GM21619 (cell line): ENCODE measurements around the gene AGBL1.
"Not testable (repeated sequence)": the region's sequence is repeated elsewhere in the genome, so short reads cannot be mapped to it uniquely, and the experiment has no call there.

Experiments
- ATAC-seq: cut with Tn5 transposase; IDR thresholded peaks from one replicate; pipeline ENCODE4 v1.9.1; 2021; ENCODE audit not compliant: unreplicated experiment

Gene AGBL1

DNA sequence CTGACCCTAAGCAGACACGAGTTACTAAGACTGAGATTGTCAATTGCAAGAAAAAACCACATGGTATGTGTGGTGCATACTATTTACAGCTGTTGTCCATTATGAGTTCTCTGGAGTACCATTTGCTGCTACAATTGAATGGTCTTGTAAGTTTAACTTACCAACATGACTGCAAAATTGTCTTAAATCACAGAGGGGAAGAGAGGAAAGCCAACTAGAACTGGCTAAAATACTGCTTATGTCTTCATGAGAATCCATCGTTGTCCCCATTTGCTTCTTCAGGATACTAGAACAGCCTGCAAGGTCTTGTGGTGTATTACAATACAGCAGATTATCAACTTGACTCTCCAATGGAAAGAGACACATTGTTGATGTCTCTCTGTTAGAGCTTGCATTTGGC, 313.2 kb downstream of the AGBL1 start:
- ATAC-seq = no peak

DNA sequence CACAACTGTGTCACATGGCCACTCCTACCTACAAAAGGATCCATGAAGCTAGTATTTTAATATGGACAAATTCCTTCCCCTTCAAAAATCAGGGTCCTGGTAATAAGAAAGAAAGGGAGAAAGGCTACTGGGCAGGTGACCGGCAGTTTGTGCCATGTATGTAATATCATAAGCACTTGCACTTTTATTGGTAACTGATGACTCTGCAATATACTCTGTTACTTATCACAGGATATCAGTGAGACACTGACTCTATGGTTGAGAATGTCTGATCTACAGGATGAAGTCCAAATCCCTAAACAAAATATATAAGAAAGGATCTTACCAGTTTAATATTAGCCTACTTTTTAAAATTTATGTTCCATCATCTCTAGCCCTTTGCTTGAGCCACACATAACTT, 315.2 kb downstream of the AGBL1 start:
- no peak for ATAC-seq

DNA sequence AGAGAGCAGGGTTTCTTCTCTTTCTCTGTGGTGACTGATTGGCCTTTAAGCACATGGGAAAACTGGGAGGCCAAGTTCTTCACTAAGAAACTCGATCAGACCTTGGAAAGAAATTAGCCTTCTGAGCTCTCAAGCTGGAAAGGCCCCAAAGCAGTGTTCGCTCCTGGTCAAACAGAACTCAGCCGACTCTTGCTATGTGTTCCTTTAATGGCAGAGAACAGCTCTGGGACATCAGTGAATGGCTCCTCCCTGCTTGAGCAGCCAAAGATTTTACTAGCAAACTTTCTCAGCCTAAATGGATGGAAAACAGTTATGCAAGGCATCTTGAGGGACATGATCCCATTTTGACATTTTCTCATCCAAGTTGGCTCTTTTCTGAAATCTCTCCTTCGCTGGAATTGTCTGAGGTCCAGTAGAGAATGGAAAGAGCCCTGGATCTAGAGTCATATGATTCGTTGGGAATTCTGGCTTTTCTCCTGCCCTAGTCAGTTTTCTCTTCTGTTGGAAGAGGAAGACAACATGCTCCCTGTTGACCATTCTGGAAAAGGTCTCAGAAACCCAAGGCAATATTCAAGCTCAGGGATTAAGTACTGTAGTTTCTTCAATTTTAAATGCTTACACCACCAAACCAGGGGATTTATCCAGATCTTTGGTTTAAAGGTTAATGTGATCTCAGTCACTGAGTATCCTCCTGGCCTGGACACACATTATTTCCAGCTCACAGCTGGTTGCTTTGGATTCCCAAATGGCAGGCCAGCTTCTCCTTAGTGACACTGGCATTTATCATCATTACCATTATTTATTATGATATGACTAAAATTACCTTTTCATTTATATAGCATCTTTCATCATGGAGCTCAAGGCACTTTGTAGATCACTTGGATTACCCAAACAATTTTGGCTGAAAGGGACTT, 319.6 kb downstream of the AGBL1 start:
- ATAC-seq = no peak

DNA sequence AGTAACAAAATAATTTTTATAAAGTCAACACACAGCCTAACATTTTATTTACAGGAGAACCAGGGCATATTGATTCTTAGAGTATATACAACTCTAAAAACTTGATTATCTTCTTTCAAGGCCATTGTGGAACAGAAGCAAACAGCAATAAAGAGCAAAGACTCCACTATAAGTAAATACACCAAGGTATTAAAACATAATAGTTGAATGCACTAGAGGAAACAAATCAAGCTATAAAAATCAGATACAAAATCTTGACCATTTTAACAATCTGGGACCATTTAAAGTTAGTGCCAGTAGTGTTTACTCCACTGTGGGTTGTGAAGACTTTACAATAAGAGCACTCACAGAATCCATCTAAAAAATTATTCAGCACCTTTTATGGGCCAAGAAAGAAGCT, 323.6 kb downstream of the AGBL1 start:
- ATAC-seq = no peak

DNA sequence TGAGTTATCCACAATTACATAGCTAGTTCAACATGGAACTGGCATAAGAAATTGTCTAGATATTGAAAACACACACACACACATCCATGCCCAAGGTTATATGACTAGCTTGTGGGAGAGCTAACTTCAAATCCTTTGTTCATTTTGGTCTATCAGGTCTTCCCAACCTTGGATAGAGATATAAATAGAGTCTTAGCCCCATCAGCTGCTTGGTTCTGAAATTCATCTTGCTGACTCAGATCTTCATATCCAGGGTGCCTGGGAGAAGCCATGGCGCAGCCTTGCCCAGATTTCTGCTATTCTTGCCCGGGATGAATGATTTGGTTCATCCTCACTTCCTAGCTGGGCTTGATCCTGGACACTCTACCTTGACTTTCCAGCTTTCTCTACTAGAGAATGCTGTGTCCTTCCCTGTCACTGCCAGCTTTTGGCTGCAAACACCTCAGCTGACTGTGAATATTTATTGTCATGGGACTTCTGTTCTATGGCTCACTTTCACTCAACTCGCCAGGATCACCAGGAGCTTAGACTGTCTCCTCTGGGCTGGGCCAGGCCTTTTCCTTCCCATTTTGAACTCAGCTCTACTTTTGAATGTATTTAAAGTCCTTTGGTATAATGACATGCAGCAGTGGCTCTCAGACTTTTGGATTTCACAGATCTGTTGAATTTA, 324.4 kb downstream of the AGBL1 start:
- ATAC-seq = no peak

DNA sequence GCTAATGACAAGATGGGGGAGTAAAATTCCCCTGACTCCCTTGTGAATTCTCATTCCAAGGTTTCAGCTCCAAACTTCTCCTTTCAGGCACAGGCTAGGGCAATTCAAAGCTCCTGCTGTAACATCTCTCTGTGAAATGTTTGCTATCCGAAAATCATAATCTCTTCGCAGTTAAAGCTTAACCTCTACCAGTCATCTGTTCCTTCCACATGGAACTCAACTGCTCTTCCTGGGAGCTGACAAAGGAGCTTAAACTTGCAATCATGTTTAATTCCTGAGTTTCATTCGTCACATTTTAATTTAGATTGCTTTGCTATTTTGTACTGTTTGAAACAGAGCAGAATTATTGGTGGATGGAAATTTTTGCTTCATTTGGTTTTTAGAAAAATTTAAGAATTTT, 328.6 kb downstream of the AGBL1 start:
- no peak for ATAC-seq

DNA sequence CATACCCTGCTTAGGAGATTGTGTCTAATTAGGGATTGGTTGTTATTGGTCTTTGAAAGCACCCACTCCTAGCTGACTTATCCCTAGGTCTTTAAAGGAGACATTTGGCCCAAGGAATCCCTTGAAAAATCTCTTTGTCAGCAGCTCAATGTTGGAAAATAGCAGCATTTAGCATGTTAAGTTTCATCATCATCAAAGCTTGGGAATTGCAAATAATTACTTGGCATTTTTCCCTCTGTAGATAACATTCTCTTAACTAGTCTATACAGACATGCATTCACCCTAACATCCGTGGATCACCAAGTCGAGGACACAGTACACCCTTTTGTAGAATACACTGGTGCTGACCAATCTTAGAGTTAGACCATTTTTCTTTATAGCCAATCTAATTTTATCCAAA, 332.2 kb downstream of the AGBL1 start:
- no peak for ATAC-seq

DNA sequence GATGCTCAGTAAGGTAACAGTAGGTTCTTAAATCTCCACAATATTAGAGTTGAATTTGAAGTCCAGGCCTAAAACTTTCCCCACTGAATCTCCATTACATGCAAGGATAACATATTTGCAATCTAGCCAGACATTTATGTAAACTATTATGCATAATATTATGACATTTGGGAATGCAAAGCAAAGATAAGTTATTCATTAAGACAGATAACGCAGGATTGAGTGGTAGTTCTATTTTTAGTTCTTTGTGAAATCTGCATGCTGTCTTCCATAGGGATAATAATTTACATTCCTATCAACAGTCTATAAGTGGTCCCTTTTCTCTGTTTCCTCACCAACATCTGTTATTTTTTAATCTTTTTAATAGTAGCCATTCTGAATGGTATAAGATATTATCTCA, 333.5 kb downstream of the AGBL1 start:
- no peak for ATAC-seq

DNA sequence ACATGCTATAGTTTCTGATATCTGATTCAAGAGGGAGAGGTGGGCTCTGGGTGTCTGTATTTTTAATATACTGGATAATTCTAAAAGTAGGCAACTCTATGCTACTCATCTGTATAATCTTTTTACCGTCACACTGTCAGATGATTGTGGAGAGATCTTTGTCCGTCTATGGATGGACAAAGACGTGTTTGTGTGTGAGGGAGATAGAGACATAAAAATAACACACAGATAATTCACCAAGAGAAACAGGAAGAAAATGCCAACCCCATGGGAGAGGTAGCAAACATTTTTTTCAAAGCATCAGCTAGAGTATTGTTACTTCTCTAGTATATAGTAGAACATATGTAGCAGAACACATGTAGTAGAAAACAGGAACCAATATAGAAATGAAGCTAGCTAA, 346.1 kb downstream of the AGBL1 start:
- no peak for ATAC-seq

DNA sequence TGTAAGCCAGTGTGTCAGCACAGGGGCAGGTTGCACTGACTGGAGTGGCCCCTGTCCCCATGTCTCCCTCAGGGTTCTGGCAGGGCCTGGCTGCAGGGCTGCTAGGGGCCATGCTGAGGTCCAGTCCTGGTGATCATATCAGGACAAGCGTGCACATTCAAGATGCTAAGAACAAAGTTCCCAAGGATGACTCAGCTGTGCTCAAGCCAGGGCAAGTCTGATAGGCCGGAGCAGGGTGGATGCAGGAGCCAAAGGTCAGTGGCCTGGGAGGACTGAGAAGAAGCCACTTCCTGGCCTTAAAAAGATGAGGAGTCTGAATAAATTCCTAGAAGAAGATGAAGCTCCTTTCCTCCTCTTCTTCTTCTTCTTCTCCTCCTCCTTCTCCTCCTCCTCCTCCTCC, 353.2 kb downstream of the AGBL1 start:
- ATAC-seq = no peak

DNA sequence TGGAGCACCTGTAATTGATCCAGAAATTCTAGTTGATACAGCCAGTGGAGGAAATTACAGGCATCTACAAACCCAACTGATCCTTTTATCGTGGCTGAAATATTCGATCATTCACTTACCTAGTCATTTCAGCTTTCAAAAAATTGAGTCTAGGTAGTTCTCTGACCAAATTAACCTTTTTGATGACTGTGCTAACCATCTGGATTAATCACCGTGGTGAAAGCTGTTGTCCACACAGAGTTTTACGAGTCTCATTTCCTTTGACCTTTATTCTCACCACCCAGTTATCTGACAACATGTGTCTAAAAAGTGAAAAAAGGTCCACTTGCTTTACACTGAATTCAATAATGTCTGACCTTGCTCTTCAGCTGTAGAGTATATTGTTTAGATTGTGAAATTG, 354.3 kb downstream of the AGBL1 start:
- ATAC-seq = no peak

DNA sequence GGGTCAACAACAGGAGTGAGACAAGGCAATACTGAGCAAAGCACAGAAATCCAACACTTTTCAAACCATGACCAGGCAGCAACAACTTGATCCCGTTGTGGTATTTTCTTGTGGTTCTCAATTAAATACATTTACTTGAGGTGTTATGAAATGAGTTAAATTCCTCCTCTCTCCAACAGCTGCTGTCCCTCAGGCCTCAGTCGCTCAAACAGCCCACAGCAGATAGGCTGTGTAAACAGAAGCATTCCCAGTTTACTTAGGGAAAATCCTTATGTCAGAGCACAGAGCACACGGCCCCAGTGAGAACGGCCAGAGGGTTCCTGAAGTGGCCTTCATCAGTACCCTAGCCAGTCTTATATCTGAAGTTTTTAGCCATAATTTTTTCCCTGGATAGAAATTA, 359.9 kb downstream of the AGBL1 start:
- ATAC-seq = no peak

DNA sequence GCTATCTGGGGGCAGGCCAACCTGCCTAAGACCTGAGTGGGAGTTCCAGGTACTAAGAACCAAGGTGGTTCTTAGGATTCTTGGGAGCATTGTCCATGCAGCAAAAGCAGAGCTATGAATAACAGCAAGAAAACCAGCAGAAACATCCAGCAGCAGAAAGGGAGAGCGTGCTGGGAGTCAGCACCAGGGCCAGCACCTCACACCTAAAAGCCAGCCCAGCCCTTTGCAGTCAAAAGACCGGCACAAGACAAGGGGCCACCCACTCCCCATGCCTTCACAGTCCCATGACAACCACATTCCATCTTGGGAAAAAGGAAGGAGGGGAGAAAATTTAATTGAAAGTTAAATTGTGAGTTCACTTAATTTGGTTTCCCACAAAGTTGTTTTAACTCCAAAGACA, 364.9 kb downstream of the AGBL1 start:
- ATAC-seq = no peak

DNA sequence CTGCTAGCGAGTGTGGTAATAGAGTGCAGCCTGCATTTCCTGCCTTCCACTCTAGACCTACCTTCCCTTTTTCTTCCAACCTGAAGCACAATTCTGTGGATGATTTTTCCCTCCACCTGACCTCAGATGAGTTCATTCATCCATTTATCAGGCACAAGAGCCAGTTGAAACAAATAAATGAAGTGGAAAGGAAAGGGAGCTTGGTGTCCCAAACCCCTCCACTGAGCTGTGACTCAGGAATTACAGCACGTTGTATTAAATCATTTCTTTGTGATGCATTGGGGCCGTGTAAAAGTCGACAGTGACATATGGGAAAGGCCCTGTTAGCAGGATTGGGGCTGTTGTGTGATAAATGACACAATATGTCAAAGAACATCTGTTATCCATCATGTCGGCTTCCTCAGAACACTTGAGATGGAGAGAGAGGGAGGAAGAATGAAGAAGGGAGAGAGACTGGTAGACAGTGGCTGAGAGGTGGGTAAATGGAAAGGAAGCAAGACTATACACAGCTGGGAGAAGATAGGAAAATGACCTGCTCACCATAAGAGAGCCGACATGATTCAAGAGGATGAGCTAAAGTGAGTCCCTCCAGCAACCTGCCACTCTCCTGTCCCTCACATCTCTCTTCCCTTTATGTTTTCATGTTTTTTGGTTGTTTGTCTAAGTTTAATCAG, 366.0 kb downstream of the AGBL1 start:
- no peak for ATAC-seq

DNA sequence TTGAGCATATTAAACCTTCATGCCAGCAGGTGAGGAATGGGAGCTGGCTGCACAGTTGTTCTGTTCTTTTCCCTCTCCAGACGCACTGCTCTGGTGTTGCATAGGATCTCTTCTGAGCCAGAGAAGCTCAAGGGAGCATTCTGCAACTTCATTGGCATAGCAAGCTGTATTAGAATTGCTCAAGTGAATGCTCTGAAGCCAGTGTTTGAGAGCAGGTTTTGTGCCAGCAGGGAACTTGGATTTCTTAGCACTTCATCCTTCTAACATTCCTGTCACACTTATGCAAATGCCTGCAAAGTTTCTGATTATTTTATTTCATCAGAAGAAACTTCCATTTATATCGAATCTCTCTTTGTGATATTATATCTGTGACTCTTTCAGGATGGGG, 366.6 kb downstream of the AGBL1 start:
- ATAC-seq = no peak

DNA sequence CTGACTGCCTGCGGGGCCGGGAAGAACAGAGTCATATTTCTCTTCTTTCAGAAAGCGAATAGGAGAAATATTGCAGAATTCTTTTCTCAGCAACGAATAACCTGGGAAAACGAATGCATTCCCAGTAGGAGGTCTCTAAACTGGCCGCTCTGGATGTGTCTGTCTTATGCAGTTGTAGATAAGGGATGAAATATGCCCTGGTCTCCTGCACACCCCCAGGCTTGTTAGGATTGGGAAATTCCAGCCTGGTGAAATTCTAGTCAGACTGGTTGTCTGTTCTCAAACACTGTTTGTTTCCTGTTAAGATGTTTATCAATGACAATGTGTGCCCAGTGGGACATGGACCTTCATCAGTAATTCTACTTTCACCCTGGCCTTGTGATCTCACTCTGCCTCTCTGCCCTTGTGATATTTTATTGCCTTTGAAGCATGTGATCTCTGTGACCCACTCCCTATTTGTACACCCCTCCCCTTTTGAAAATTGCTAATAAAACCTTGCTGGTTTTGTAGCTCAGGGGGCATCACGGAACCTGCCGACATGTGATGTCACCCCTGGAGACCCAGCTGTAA, 385.9 kb downstream of the AGBL1 start:
- ATAC-seq = not testable (repeated sequence)

DNA sequence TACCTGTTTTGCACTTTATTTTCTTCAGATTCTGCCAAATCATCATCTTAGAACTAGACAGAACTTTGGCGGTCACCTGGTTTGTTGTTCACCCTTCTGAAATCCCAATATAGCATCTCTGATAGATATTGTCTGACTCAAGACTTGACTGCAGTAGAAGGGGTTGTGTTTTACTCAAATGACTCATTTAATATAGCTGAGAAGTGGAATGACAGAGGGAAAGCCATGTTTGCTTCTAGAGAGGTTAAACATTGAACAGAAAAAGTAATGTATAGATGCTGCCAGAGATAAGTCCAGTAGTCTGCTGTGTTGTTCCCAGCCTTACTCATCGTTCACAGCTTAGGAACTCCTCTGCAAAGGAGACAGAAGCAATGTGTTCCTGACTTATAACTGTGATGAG, 402.0 kb downstream of the AGBL1 start:
- ATAC-seq = no peak

DNA sequence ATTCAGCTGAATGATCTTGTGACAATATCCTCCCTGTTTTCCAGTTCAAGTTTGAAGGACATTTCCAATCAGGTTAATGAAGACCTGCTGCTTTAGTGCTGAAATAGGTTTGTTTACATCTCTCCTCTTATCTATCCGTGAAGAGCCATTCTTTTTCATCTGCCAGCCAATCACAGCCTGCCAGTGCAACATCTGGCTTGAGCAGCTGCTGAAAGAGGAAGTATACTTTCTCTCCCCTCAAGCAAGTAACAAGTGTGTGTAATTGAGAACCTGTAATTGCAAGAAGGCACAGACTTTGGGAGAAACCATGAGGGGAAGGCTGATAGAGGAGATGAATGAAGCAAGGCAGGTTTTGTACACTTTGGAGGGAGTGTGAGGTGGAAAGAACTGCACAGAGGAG, 404.3 kb downstream of the AGBL1 start:
- no peak for ATAC-seq

DNA sequence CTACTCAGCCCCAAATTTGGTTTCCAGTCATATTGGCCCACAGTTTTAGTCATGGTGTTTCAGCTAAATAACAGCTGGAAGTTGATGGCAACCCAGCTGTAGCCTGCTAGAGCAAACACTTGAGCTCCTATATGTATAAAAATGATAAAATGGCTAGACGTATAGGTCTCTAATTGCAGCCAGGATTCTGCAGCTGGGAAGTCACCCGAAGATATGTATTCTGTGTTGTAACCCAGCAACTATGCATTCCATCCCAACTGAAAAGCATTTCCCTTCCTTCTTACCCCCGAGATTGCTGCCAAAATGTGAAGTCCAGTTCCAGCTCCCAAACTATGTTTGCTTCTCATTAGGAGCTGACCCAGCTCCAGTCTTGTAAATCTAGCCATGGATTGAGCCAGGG, 408.4 kb downstream of the AGBL1 start:
- ATAC-seq = no peak

DNA sequence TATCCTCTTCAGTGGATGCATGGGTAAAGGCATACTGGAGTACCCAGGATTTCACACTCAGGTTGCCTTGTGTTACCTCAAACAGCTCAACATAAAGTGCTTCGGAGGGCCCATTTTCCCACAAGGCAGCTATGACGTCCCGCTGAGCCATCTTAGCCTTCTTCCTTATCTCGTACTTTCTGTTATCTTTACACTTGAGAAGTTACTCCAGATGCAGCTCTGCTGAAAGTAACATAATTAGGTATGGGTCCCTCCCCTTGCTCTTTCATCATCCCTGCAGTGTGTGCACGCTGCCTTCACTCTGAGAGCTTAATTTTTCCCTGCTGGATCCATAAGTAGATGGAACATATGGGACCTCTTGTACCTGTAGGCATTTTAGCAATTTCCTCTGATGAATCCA, 410.3 kb downstream of the AGBL1 start:
- ATAC-seq = no peak

DNA sequence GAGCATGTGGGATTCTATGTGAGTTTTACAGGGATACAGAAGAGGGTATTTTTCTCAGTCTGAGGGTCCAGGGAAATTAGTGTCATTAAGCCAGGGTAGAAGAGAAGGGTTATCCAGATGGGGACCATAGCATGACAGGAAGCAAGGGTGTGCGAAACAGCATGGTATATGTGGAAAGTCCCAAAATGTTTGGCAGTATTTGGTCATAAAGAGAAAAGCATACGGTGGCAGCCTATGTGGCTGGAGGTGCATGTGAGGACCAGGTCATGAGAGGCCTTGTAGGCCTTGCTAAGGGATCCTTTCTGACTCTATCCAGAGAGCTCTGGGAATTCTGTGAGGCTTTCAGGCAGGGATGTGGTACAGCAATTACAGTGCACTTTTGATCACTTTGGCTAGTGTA, 411.4 kb downstream of the AGBL1 start:
- ATAC-seq = no peak

DNA sequence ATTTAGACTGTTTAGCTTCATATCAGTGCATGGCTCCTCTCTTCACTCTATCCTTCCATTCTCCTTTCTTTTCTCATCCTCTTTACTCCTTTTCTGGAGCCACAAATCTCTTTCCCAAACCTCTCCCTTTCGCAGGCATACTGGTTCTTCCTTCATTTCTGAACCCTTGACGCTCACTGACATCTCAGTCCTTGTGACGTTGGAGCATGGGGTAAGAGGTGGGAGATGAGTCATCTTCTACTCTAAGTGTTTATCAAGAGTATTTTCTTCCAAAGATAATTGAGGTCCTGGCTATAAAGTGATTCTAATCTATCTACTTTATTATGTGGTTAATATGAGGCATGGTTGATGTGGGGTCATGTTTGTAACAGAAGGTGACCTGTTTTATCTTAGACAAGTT, 414.2 kb downstream of the AGBL1 start:
- ATAC-seq = no peak
